HL-60/S4 treated with retinoic acid at 250 ng/mL for 4 days and 3 days (cell line): Measurements from ENCODE around the gene MIPOL1.
"Not testable (repeated sequence)": the region's sequence is repeated elsewhere in the genome, so short reads cannot be mapped to it uniquely, and the experiment has no call there.

Experiments used
- in situ Hi-C: fragments of 300-500 bp; cut with MboI; formaldehyde crosslinking; loops from 2 replicates; pipeline ENCODE4 v1.7.0; 2022; ENCODE audit warnings: low sequenced_read_pairs

The MIPOL1 gene

GRCh38 chr14:37437490-37437889, 239.8 kb downstream of the MIPOL1 start:
- in situ Hi-C loops, result no loop called here

- in situ Hi-C loops, result no loop called here
Measured at GRCh38 chr14:37438444-37438843, 240.7 kb downstream of the MIPOL1 start.

GRCh38 chr14:37443461-37443860, 245.7 kb downstream of the MIPOL1 start:
- in situ Hi-C loops, result no loop called here

- in situ Hi-C loops, result no loop called here
Measured at GRCh38 chr14:37447883-37448391, 250.2 kb downstream of the MIPOL1 start.

GRCh38 chr14:37452323-37452722, 254.6 kb downstream of the MIPOL1 start:
- in situ Hi-C loops, result no loop called here

- in situ Hi-C loops, result no loop called here
Measured at GRCh38 chr14:37453985-37454384, 256.2 kb downstream of the MIPOL1 start.

GRCh38 chr14:37457334-37457733, 259.6 kb downstream of the MIPOL1 start:
- in situ Hi-C loops, result no loop called here

- in situ Hi-C loops, result not testable (repeated sequence)
Measured at GRCh38 chr14:37462426-37462825, 264.7 kb downstream of the MIPOL1 start.

- in situ Hi-C loops, result no loop called here
Measured at GRCh38 chr14:37464192-37464858, 266.6 kb downstream of the MIPOL1 start.

GRCh38 chr14:37466003-37466622, 268.4 kb downstream of the MIPOL1 start:
- in situ Hi-C loops, result no loop called here

- in situ Hi-C loops, result no loop called here
Measured at GRCh38 chr14:37466623-37467088, 268.9 kb downstream of the MIPOL1 start.

GRCh38 chr14:37469650-37470049, 271.9 kb downstream of the MIPOL1 start:
- in situ Hi-C loops, result no loop called here

GRCh38 chr14:37470251-37470650, 272.5 kb downstream of the MIPOL1 start:
- in situ Hi-C loops, result no loop called here

GRCh38 chr14:37472906-37473305, 275.2 kb downstream of the MIPOL1 start:
- in situ Hi-C loops, result no loop called here

- in situ Hi-C loops, result no loop called here
Measured at GRCh38 chr14:37474191-37474590, 276.5 kb downstream of the MIPOL1 start.

- in situ Hi-C loops, result no loop called here
Measured at GRCh38 chr14:37480446-37481290, 282.9 kb downstream of the MIPOL1 start.

- in situ Hi-C loops, result no loop called here
Measured at GRCh38 chr14:37482428-37482827, 284.7 kb downstream of the MIPOL1 start.

- in situ Hi-C loops, result no loop called here
Measured at GRCh38 chr14:37483672-37484071, 285.9 kb downstream of the MIPOL1 start.

- in situ Hi-C loops, result no loop called here
Measured at GRCh38 chr14:37490607-37491006, 292.9 kb downstream of the MIPOL1 start.

GRCh38 chr14:37491076-37491475, 293.3 kb downstream of the MIPOL1 start:
- in situ Hi-C loops, result no loop called here

- in situ Hi-C loops, result no loop called here
Measured at GRCh38 chr14:37493606-37494005, 295.9 kb downstream of the MIPOL1 start.
